Naive thymus-derived CD4-positive, alpha-beta T cell (primary cell): Measurements from ENCODE around the gene CLIP2. TPM values are rescaled to one million over a fixed set of nuclear protein-coding genes. Genes with fewer than 3 reads are reported as not detected.
"Not testable (repeated sequence)": the region's sequence is repeated elsewhere in the genome, so short reads cannot be mapped to it uniquely, and the experiment has no call there.

Experiments used
- ATAC-seq: fragments of 150-1000 bp; cut with Tn5 transposase; 2 replicates; pipeline ENCODE4 v1.10.0; 2021; ENCODE audit warnings: mild to moderate bottlenecking, moderate library complexity
- CTCF ChIA-PET: fragments of 350-600 bp; sonication (Branson Sonifier 250); formaldehyde crosslinking; loops from one replicate; lab custom pipeline; 2021; ENCODE audit warnings: antibody characterized with exemption; lab: Charles Lee
- POLR2A ChIA-PET: fragments of 350-600 bp; sonication (Branson Sonifier 250); formaldehyde crosslinking; loops from one replicate; lab custom pipeline; 2021; ENCODE audit warnings: antibody characterized with exemption, inconsistent platforms; lab: Charles Lee
- DNase-seq, 9 donors: peaks; one replicate each; pipeline versions ENCODE4 v3.0.0 to v3.0.0-alpha.2; 2020 to 2022; ENCODE audit warnings: mixed read lengths in 1 of 9
- H3K27ac ChIP-seq: one replicate; pipeline ENCODE4 v1.7.0; 2013; ENCODE audit warnings: mild to moderate bottlenecking, low read depth, low read length, moderate library complexity
- H3K27me3 ChIP-seq, 2 donors: one replicate each; pipeline ENCODE4 v1.7.0; 2013; ENCODE audit warnings: low read length in 2 of 2, mild to moderate bottlenecking in 2 of 2, moderate library complexity in 2 of 2; ENCODE audit not compliant: control insufficient read depth in 2 of 2, insufficient read depth in 2 of 2
- H3K36me3 ChIP-seq, 3 experiments: 1 replicate in 2 of 3; 2 replicates in 1 of 3; pipeline ENCODE4 v1.7.0; 2013; ENCODE audit warnings: low read length in 3 of 3, mild to moderate bottlenecking in 3 of 3, moderate library complexity in 1 of 3; ENCODE audit not compliant: insufficient read depth in 3 of 3, control insufficient read depth in 2 of 3
- H3K4me1 ChIP-seq, 2 donors: one replicate each; pipeline ENCODE4 v1.7.0; 2013; ENCODE audit warnings: low read length in 2 of 2, mild to moderate bottlenecking in 2 of 2, moderate library complexity in 1 of 2; ENCODE audit not compliant: control insufficient read depth in 2 of 2, insufficient read depth in 2 of 2
- H3K4me3 ChIP-seq: 2 replicates; pipeline ENCODE4 v1.7.0; 2013; ENCODE audit warnings: mild to moderate bottlenecking, low read length
- H3K9me3 ChIP-seq, 3 experiments: 1 replicate in 2 of 3; 2 replicates in 1 of 3; pipeline ENCODE4 v1.7.0; 2013; ENCODE audit warnings: low read length in 3 of 3; ENCODE audit not compliant: control insufficient read depth in 2 of 3
- H3K27ac Mint-ChIP-seq, 9 donors: one replicate each; pipeline ENCODE4 v1.8.0; 2020 to 2022; ENCODE audit warnings: mixed read lengths in 9 of 9, mild to moderate bottlenecking in 8 of 9, moderate library complexity in 5 of 9, inconsistent platforms in 2 of 9
- H3K27me3 Mint-ChIP-seq, 5 donors: one replicate each; pipeline ENCODE4 v1.8.0; 2021 to 2022; ENCODE audit warnings: mixed read lengths in 5 of 5, mild to moderate bottlenecking in 1 of 5
- H3K36me3 Mint-ChIP-seq, 5 donors: one replicate each; pipeline ENCODE4 v1.8.0; 2020 to 2022; ENCODE audit warnings: mixed read lengths in 5 of 5, mild to moderate bottlenecking in 3 of 5, inconsistent platforms in 1 of 5
- H3K4me1 Mint-ChIP-seq, 7 donors: one replicate each; pipeline ENCODE4 v1.8.0; 2020 to 2022; ENCODE audit warnings: mixed read lengths in 7 of 7, mild to moderate bottlenecking in 3 of 7, inconsistent platforms in 1 of 7
- H3K4me3 Mint-ChIP-seq, 10 donors: one replicate each; pipeline ENCODE4 v1.8.0; 2020 to 2022; ENCODE audit warnings: mild to moderate bottlenecking in 10 of 10, mixed read lengths in 10 of 10, moderate library complexity in 6 of 10, inconsistent platforms in 2 of 10
- H3K9me3 Mint-ChIP-seq, 11 donors: one replicate each; pipeline ENCODE4 v1.8.0; 2020 to 2022; ENCODE audit warnings: mixed read lengths in 11 of 11, mild to moderate bottlenecking in 4 of 11, inconsistent platforms in 1 of 11, moderate library complexity in 1 of 11
- intact Hi-C, 2 donors: fragments of 100-400 bp; cut with micrococcal nuclease; formaldehyde crosslinking; loops; one replicate each; pipeline ENCODE4 v1.15.1; 2023
- polyA plus RNA-seq, 2 donors: library from polyadenylated mRNA; unstranded; fragments of 300-500 nt; fragmentation: Illumina TruSeq; gene quantifications; one replicate each; pipeline ENCODE4 v1.2.3, GENCODE V29; 2021
- total RNA-seq, 6 experiments: library from RNA in 5 of 6; stranded (reverse) in 5 of 6; gene quantifications; 1 replicate in 5 of 6; 2 replicates in 1 of 6; pipeline ENCODE4 v1.2.3 and lab custom pipeline; 2021 to 2026

CLIP2 gene
- total and polyA plus RNA-seq, 7 experiments from 2014 or later = 0.02 to 11.4 (median 2.9) TPM

DNA sequence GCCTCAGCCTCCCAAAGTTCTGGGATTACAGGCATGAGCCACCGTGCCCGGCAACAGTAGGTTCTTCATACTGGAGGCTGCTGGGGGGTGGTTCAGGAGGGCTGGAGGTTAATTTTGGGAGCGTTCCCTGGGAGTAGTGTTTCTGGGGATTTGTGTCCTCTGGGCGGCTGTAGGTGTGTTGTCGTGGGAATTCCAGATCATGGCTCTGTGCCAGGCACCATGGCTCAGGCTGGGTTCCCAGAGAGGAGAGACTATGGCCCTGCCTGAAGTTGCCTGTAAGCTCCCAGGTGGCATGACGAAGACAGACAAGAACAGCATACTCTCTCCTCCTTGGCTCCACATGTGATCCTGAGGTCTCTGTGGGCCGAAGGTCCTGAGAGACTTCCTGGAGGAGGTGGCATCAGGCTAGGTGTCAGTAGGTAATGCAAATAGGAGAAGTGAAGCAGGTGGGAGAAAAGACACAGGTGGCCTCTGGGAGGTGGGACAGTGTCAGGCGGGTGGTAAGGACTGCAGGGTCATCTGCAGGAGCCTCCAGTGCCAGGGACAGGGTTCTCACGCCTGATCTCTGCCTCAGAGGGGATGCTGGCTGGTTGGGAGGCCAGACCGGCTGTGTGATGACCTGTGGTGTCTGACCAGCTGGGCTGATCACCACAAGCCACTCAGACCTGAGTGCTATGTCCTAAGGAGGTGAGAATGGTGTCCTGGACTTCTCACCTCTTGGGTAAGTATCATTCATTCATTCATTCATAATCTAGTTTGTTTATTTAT is 18.7 kb downstream of the CLIP2 start:
- Histone ChIP-seq H3K36me3 (no peaks in the 10 kb centered on the region), H3K9me3 (no peaks in the 10 kb centered on the region), H3K4me3 (no peak overlapping the region), H3K4me1 (peaks cover 3 to 13% of the 10 kb centered on the region in 2 donors), H3K27me3 (no peaks in the 10 kb centered on the region), H3K27ac (no peak overlapping the region)
- H3K4me3 Mint-ChIP-seq = peak overlapping the region in 2 of 10 donors; percentile 71 to 77
- H3K27me3 Mint-ChIP-seq = peaks cover 11 to 30% (median 15%) of the 10 kb centered on the region in 5 donors
- CTCF ChIA-PET = no interaction called here
- POLR2A ChIA-PET = interaction anchor here (1.2 kb wide), 1 partner anchor 93 kb away, joined by 3 read pairs; no protein-coding TSS in a partner anchor
- peaks cover 6 to 12% (median 11%) of the 10 kb centered on the region in 7 donors for H3K4me1 Mint-ChIP-seq
- no peak for DNase-seq
- H3K9me3 Mint-ChIP-seq = peaks cover 0 to 4% (median 0%) of the 10 kb centered on the region in 11 donors
- ATAC-seq = no peak
- H3K36me3 Mint-ChIP-seq = peaks cover 0 to 3% (median 0%) of the 10 kb centered on the region in 5 donors
- peak overlapping the region in 3 of 9 donors; percentile 3 to 38 (median 6) for H3K27ac Mint-ChIP-seq
- intact Hi-C loops = loop anchor here in 1 of 2 donors (10.0 kb wide), 1 partner anchor 47 kb away; no protein-coding TSS in a partner anchor

DNA sequence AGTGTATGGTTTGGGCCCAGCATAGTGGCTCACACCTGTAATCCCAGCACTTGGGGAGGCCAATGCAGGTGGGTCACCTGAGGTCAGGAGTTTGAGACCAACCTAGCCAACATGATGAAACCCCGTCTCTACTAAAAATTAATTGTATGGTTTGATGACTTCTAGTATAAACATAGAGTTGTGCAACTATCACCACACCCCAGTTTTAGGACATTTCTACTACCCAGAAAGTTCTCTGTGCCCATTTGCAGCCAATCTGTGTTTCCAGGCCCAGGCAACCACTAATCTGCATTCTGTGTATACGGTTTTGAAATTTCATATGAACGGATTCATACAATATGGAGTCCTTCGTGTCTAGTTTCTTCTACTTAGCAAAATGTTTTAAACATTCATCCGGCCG is 20.0 kb downstream of the CLIP2 start:
- POLR2A ChIA-PET = interaction anchor here (0.9 kb wide), 1 partner anchor 134 kb away, joined by 6 read pairs; no protein-coding TSS in a partner anchor
- H3K4me1 Mint-ChIP-seq = peaks cover 6 to 12% (median 11%) of the 10 kb centered on the region in 7 donors

DNA sequence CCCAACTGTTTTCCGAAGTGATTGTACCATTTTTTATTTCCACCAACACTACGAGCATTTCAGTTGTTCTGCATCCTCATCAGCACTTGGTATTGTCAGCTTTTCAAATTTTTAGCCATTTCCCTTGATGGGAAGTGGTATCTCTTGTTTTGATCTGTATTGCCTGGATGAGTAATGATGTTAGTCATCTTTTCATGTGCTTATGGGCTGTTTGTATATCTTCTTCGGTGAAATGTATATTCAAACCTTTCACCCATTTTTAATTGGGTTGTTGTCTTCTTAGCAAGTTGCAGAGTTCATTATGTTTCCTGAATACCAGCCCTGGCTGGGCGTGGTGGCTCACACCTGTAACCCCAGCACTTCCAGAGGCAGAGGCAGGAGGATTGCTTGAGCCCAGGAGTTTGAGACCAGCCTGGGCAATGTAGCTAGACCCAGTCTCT is 22.1 kb downstream of the CLIP2 start:
- Mint-ChIP-seq H3K4me1 (peaks cover 6 to 12% (median 10%) of the 10 kb centered on the region in 7 donors), H3K4me3 (no peak overlapping the region), H3K9me3 (peaks cover 0 to 4% (median 0%) of the 10 kb centered on the region in 11 donors), H3K27me3 (peaks cover 11 to 25% (median 12%) of the 10 kb centered on the region in 5 donors), H3K27ac (no peak overlapping the region), H3K36me3 (peaks cover 0 to 3% (median 0%) of the 10 kb centered on the region in 5 donors)
- intact Hi-C loops = no loop called here
- CTCF ChIA-PET = no interaction called here
- no peak for ATAC-seq
- H3K9me3 ChIP-seq = no peaks in the 10 kb centered on the region
- no peaks in the 10 kb centered on the region for H3K36me3 ChIP-seq
- no peak for DNase-seq
- H3K27me3 ChIP-seq = no peaks in the 10 kb centered on the region
- H3K4me1 ChIP-seq = peaks cover 3 to 9% of the 10 kb centered on the region in 2 donors
- H3K27ac ChIP-seq = no peak overlapping the region
- H3K4me3 ChIP-seq = no peak overlapping the region
- POLR2A ChIA-PET = no interaction called here

More for the DNA sequence above, 20.0 kb downstream of the CLIP2 start:
- Mint-ChIP-seq H3K36me3 (peaks cover 0 to 3% (median 0%) of the 10 kb centered on the region in 5 donors), H3K9me3 (peaks cover 0 to 4% (median 0%) of the 10 kb centered on the region in 11 donors), H3K27me3 (peaks cover 11 to 30% (median 15%) of the 10 kb centered on the region in 5 donors), H3K27ac (no peak overlapping the region), H3K4me3 (no peak overlapping the region)
- Histone ChIP-seq H3K4me3 (no peak overlapping the region), H3K4me1 (peaks cover 3 to 13% of the 10 kb centered on the region in 2 donors), H3K36me3 (no peaks in the 10 kb centered on the region), H3K9me3 (no peaks in the 10 kb centered on the region), H3K27ac (no peak overlapping the region), H3K27me3 (no peaks in the 10 kb centered on the region)
- intact Hi-C loops = loop anchor here in 1 of 2 donors (10.0 kb wide), 1 partner anchor 46 kb away; no protein-coding TSS in a partner anchor
- DNase-seq (no peak), ATAC-seq (no peak)
- CTCF ChIA-PET = interaction anchor here (0.7 kb wide), 1 partner anchor 25 kb away, joined by 5 read pairs; no protein-coding TSS in a partner anchor

DNA sequence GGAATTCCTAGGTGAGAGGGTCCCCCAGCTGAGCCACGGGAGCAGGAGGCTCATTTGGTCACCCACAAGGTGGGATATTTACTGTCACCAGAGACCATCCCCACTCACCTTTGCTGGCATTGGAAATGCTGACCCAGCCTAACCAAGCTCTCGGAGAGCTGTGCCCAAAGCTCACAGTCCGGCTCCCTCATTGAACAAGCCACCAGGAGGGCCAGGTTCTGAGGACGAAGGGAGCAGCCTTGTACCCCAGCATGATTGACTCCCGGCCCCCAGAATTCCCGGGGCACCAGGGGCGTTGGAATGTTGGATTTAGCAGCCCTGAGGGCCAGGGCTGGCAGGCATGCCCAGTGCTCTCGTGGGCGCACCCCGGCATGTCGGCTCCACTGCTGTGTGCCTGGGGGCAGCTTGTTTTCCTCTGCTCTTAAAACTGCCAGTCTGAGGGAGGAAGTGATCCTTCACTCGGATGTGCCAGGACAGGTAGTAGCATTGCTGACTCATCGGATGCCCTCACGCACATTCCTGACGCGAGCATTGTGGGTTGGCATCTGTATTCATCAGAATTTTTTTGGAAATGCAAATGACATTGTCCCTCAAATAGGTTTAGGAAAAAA is 23.3 kb downstream of the CLIP2 start:
- Mint-ChIP-seq H3K27ac (no peak overlapping the region), H3K27me3 (peaks cover 4 to 13% (median 6%) of the 10 kb centered on the region in 5 donors), H3K36me3 (peaks cover 0 to 3% (median 0%) of the 10 kb centered on the region in 5 donors), H3K4me1 (peaks cover 0 to 5% (median 0%) of the 10 kb centered on the region in 7 donors), H3K4me3 (no peak overlapping the region), H3K9me3 (peaks cover 0 to 4% (median 0%) of the 10 kb centered on the region in 11 donors)
- Histone ChIP-seq H3K4me1 (no peaks in the 10 kb centered on the region), H3K27ac (no peak overlapping the region), H3K9me3 (no peaks in the 10 kb centered on the region), H3K4me3 (no peak overlapping the region), H3K27me3 (no peaks in the 10 kb centered on the region), H3K36me3 (no peaks in the 10 kb centered on the region)
- ChIA-PET CTCF (interaction anchor here (0.6 kb wide), 1 partner anchor 138 kb away, joined by 5 read pairs; no protein-coding TSS in a partner anchor), POLR2A (no interaction called here)
- ATAC-seq (no peak), DNase-seq (no peak)
- intact Hi-C loops = no loop called here

DNA sequence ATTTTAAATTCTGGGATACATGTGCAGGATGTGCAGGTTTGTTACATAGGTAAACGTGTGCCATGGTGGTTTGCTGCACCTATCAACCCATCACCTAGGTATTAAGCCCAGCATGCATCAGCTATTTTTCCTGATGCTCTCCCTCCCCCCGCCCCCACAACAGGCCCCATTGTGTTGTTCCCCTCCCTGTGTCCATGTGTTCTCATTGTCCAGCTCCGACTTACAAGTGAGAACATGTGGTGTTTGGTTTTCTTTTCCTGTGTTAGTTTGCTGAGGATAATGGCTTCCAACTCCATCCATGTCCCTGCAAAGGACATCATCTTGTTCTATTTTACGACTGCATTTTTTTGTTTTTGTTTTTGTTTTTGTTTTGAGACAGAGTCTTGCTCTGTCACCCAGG is 26.7 kb downstream of the CLIP2 start:
- H3K27ac ChIP-seq, H3K4me3 Mint-ChIP-seq, H3K4me1 ChIP-seq, H3K36me3 Mint-ChIP-seq, H3K9me3 ChIP-seq, intact Hi-C loops, H3K4me3 ChIP-seq, H3K9me3 Mint-ChIP-seq, POLR2A ChIA-PET, ATAC-seq, H3K36me3 ChIP-seq, H3K4me1 Mint-ChIP-seq, H3K27me3 Mint-ChIP-seq, DNase-seq, H3K27me3 ChIP-seq: not testable (repeated sequence)
- H3K27ac Mint-ChIP-seq = peak overlapping the region in 1 of 9 donors; percentile 25
- CTCF ChIA-PET = interaction anchor here (0.8 kb wide), 1 partner anchor 84 kb away, joined by 3 read pairs; no protein-coding TSS in a partner anchor

DNA sequence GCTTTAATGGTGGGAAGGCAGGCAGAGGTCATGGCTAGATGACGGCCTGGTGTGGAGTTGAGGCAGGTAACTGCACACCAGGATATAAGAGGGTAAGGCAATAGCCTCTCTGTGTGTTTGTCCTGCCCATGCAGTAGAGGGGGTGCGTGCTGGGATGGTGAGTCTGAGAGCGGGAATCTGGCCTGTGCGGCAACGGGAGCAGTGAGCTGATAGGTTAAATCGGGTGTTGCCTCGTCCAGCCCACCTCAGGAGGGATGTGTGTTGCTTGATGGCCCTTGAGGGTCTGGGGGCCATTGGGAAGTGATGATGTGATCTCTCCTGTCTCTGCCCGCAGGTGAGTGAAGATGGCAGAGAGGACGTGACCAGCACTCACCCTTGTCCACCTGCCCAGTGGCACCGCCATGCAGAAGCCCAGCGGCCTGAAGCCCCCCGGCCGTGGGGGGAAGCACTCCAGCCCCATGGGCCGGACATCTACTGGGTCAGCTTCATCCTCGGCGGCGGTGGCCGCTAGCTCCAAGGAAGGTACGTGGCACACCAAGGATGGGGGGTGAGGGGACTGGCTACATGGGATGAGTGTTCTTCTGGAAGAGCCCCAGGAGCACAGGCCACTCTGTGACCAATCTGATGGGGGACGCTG is 28.1 kb downstream of the CLIP2 start:
- Mint-ChIP-seq H3K9me3 (no peaks in the 10 kb centered on the region), H3K4me3 (no peak overlapping the region), H3K27me3 (no peaks in the 10 kb centered on the region), H3K36me3 (no peaks in the 10 kb centered on the region), H3K4me1 (peaks cover 0 to 5% (median 0%) of the 10 kb centered on the region in 7 donors), H3K27ac (peak overlapping the region in 1 of 9 donors; percentile 19)
- no peak for ATAC-seq
- intact Hi-C loops = no loop called here
- H3K27me3 ChIP-seq = no peaks in the 10 kb centered on the region
- no peaks in the 10 kb centered on the region for H3K36me3 ChIP-seq
- H3K4me1 ChIP-seq = no peaks in the 10 kb centered on the region
- no peak overlapping the region for H3K27ac ChIP-seq
- H3K9me3 ChIP-seq = no peaks in the 10 kb centered on the region
- no peak overlapping the region for H3K4me3 ChIP-seq
- DNase-seq = no peak
- POLR2A ChIA-PET = no interaction called here
- CTCF ChIA-PET = no interaction called here
